Right hindlimb (tissue), 1 donor: ENCODE results near the gene BMPR1B.
"Not testable (repeated sequence)": the region's sequence is repeated elsewhere in the genome, so short reads cannot be mapped to it uniquely, and the experiment has no call there.

Source experiments
- DNase-seq: peaks from one replicate; pipeline ENCODE4 v3.0.0-alpha.2; 2018

Gene BMPR1B

DNA sequence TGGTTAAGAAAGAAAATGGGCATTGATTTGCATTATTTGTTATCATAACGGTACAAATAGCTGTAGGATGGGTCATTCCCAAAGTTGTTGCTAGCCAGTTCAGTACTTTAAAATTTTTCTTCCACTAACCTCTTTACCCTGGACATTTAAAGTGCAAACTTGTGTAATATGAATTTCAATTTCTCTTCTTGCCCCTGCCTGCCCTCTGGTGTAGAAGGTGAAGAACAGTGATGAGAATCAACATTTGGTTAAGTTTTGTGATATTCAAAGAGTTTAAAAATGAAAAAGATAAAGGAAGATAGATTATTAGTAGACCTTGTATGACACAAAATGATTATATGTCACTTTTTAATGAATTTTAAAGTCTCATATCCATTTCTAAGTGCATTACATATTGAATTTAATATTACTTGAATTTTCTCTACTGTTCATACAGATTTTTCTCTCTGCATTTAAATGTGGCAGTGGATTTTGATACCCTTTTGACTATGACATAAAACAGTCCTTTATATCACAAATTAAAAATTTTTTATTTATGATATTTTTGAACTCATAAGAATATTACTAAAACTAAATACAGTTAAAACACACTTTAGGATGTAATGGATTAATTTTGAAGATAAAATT is 337.7 kb downstream of the BMPR1B start:
- peak; percentile 27 for DNase-seq

DNA sequence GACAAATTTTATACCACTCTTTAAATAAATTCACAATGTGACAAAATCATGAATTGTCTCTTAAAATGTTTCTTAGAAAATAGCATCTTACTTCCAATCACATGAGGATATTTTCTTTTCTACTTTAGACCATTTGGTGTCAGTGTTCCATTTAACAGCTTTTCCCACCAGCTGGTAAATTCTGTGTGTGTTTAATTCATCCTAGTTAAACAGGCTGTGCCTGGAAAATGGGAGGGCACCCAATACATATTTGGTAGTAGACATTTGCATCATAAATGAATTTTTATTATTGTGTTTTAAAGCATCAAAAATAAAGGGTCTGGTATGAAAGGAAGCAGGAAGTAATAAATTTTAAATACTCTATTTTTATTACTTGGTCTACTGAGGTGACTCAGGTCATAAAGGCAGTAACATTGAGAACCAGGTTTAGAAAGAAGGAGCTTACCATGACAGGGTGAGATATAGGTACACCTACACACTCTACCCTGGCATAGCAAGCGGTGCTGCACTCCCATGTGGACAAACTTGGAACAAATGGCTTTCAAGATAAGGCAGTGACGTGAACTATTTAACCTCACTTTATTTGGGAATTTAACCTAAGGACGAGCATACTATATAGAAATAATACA is 344.5 kb downstream of the BMPR1B start:
- no peak for DNase-seq

GRCh38 chr4:95105112-95105511 is 347.4 kb downstream of the BMPR1B start:
- no peak for DNase-seq

- DNase-seq: no peak
Measured at GRCh38 chr4:95105983-95106382, 348.2 kb downstream of the BMPR1B start.

DNA sequence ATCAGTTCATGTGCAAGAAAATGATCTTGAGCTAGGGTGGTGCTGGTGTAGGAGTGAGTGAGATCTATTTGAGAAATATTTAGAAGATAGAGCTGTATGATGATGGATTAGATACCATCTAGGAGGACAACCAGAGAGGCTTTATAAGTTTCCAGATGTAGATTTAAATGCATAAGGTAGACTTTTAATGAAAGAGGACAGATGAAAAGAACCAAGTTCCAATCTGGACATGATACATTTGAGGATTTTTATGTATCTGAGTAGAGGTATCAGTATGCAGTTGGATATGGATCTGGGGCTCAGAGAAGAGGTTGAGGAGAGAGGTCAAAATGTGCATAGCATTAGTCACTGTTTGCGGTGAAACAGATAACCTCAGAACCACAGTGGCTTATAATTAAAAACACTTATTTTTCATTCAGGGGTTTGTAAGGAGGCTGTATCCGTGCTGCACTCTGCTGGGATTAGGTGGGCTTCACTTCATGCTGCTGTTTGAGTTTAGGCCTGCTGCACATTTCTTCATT is 348.7 kb downstream of the BMPR1B start:
- no peak for DNase-seq

DNA sequence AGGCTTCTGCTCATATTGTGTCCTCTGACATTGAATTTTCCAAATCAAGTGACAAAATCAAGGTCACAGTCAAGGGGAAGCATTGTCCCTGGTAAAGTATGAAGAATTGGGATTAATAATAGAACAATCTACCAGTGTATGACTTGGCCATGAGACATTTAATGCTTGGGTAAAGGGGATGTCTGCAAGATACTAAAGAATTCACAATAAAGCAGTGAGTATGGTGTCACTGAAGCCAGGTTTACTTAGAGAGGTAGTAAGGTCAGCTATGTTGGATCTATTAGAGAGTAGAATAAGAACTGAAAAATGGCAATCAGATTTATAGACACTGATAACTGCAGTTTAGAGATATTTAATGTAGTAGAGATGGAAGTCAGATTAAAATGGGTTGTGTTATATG is 349.2 kb downstream of the BMPR1B start:
- no peak for DNase-seq

DNA sequence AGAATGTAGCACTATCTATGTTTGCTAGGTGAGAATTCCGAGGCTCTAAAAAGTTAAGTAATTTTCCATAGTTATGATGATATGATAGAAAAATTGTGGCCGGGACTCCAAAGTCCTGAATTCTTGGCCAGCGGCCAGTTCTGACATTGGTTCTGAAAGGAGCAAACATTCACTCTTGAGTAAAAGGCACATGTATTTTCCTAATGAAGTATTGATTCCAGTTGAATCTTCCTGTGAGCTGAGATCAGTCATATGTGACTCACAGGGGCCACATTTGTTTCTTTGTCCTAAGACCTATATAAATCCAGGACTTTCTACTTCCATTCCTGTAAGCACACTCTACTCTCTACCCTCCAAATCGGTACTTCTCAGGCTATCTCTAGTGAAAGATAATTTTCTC is 349.9 kb downstream of the BMPR1B start:
- DNase-seq: no peak

DNA sequence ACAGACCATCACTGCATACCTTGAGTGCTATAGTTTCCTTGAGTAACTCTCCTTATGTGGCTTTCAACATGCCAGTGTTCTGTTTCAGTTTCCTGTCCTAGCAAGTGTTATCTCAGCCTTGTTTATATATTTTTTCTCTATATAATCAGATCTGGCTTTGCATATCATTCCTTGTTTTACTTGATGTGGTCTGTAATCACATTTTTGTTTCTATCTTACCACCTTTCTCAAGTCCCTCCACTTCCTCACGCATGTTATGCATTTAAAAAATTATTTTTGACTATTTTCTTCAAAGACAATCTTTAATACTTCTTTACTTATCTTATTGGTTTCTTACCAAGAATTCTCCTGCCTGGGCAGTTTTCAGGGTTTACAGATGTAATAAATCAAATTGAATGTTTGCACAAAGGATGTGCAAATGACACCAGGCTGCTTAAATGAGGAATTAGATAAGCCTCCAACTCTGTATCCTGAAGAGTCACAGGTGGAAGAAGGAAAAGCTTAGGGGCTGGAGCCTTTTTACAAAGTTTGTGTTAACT is 351.2 kb downstream of the BMPR1B start:
- no peak for DNase-seq

GRCh38 chr4:95114521-95114920 is 356.8 kb downstream of the BMPR1B start:
- DNase-seq: no peak

GRCh38 chr4:95118497-95118896 is 360.7 kb downstream of the BMPR1B start:
- DNase-seq: no peak

- no peak for DNase-seq
Measured at GRCh38 chr4:95120456-95120855, 362.7 kb downstream of the BMPR1B start.

GRCh38 chr4:95122001-95122400 is 364.2 kb downstream of the BMPR1B start:
- DNase-seq: no peak

- DNase-seq: peak; percentile 42
Measured at GRCh38 chr4:95124906-95125504, 367.2 kb downstream of the BMPR1B start.

DNA sequence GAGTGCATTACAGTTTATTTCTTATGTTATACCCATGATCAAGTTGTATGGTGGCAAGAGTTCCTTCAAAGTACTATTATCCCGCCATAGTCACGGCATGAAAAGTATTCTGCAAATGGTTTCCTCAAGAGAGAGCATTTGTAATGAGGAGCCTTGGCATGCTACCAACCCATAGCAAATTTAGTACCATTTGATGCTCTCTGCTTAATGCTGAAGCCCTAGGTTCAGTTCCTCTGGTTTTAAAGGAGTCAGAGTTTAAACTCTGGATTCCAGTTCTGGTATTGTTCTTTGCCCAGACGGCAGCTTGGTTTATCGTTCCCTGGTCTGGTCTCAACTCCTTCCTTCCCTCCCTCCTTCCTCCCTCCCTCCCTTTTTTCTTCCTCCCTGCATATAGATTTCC is 371.3 kb downstream of the BMPR1B start:
- no peak for DNase-seq

DNA sequence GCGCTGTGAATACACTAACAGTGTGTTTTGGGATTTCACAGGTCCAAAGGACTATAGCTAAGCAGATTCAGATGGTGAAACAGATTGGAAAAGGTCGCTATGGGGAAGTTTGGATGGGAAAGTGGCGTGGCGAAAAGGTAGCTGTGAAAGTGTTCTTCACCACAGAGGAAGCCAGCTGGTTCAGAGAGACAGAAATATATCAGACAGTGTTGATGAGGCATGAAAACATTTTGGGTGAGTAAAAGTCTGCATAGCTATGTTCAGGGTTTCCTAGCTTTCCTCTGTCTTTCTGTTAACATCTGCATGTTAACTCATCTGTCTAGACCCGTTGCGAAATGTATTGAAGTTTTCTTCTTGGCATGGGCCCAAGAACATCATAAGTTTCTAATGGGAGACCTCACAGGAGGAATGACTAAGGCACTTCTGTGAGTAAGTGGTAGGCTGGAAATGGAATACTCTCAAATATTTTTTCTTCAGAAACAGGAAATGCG is 372.1 kb downstream of the BMPR1B start:
- DNase-seq: peak; percentile 70

- not testable (repeated sequence) for DNase-seq
Measured at GRCh38 chr4:95134016-95134415, 376.3 kb downstream of the BMPR1B start.

DNA sequence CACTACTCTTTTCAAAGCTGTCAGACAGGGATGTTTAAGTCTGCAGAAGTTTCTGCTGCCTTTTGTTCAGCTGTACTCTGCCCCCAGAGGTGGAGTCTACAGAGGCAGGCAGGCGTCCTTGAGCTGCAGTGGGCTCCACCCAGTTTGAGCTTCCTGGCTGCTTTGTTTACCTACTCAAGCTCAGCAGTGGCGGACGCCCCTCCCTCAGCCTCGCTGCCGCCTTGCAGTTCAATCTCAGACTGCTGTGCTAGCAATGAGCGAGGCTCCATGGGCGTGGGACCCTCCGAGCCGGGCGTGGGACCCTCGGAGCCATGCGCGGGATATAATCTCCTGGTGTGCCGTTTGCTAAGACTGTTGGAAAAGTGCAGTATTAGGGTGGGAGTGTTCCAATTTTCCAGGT is 381.7 kb downstream of the BMPR1B start:
- not testable (repeated sequence) for DNase-seq

GRCh38 chr4:95141361-95141760 is 383.6 kb downstream of the BMPR1B start:
- no peak for DNase-seq

DNA sequence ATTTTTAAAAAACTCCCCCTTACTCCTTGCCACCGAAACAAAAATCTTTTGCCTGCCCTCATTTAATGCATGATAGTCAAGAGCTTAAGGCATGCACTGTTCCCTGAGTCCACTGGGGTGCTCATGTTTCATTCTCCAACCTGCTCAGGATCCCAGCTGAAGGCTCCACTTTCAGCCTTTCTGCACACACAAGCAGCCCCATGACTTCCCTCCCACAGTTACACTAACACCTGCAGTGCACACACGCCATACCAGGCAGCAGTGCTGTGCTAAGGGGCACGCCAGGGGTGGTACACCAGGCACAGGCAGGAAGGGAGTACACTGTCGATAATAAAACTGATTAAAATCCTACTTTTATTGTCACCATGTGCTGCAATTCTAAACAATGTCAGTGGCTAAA is 385.2 kb downstream of the BMPR1B start:
- no peak for DNase-seq

GRCh38 chr4:95151255-95151654 is 393.5 kb downstream of the BMPR1B start:
- no peak for DNase-seq

- DNase-seq: no peak
Measured at GRCh38 chr4:95153182-95153581, 395.4 kb downstream of the BMPR1B start.

GRCh38 chr4:95155759-95156451 is 398.1 kb downstream of the BMPR1B start:
- no peak for DNase-seq

DNA sequence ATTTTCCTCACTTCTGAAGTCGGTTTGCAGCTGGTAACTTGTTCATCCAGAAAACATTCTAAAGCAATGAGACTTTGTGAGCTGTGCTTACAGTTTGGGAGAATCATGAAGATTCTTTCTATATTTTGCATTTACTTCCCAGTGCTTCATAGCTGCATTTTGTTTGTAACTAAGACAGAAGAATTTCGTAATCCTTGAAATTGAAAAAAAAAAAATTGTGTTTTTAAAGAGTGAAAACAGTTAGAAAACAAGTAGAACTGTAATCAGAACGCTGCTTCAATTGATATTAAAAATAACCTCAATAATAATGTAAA is 398.7 kb downstream of the BMPR1B start:
- no peak for DNase-seq
